GM18873 (cell line): ENCODE results near the gene CRYBB1.

Source experiments
- ATAC-seq: cut with Tn5 transposase; IDR thresholded peaks from one replicate; pipeline ENCODE4 v1.9.1; 2021; ENCODE audit warnings: mild to moderate bottlenecking, moderate library complexity, moderate number of reproducible peaks; ENCODE audit not compliant: unreplicated experiment, low FRiP score

The CRYBB1 gene

DNA sequence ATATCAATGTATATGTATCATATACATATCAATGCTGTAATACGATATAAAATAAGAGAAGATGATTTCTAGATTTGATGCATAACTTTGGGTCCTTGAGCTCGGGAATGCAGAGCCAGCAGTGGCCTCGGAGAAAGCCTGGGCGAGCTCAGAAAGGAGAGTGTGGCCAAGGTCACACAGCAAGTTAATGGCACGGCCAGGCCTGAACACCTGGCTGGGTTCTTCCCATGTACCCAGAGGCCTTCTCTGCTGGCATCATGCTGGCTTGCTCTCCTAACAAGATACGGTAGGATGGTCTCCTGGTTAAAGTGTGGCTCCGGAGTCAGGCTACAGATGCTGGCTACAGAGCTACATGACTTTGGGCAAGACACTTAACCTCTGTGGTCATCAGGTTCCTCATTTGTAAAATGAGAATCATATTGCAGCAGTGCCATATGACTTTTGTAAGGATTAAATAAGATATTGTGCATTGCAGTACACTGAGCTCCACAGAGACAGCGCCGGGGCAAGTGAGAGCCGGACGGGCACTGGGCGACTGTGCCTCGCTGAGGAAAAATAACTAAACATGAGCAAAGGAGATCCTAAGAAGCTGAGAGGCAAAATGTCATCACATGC, 57.8 kb downstream of the CRYBB1 start:
- no peak for ATAC-seq

DNA sequence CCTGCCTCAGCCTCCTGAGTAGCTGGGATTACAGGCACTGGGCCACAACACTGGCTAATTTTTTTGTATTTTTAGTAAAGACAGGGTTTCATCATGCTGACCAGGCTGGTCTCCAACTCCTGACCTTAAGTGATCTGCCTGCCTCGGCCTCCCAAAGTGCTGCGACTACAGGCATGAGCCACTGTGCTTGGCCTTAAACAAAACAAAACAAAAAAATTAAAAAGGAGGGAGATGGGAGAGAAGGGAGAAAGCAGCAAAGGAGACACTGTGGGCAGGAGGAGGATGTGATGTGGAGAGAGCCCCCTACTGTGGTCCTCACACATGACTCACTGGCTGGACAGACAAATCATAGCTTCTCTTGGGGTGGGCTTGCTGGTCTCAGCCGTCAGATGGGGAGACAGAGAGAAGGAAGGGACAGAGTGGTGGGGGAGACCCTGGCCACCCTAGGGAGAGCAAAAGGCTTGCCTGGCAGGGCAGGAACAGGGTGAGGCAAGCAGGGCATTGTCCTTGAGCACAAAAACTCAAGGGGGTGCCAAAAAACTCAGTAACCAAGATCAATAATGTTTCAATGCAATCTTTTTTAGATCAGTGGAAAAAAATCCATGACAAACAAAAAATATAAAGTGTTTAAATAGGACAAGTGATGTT, 59.5 kb downstream of the CRYBB1 start:
- no peak for ATAC-seq

DNA sequence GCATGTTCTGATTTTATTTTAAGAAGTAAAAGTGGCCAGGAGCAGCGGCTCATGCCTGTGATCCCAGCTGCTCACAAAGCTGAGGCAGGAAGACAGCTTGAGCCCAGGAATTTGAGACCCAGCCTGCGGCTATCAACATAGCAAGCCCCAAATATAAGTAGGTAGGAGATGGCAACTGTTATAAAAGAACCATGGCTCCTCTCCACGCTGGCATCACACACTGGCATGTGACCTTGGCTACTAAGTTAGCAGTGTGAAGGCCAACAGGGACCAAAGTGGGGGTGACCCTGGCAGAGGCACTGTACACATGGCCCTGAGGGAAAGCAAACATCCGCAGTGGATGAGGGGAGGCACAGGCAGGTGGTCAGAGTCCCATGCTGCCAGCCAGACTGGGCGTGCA, 60.9 kb downstream of the CRYBB1 start:
- no peak for ATAC-seq

DNA sequence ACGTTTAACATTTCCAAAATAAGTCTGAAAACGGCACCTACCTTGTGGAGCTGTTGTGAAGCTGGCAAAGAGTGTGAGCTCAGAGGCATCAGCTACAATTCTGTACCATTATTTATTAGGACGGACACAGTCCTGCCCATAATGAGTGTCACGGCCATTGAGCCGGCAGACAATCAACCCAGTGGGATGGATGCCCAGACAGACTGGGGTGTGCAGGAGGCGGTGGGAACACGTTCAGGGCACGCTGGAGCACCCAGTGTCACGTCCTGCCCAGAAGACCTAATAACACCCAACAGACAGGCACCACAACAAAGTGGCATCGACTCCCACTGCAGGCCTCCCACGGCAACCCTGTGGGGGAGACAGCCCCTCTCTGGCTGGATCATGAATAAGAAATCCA, 62.3 kb downstream of the CRYBB1 start:
- no peak for ATAC-seq

DNA sequence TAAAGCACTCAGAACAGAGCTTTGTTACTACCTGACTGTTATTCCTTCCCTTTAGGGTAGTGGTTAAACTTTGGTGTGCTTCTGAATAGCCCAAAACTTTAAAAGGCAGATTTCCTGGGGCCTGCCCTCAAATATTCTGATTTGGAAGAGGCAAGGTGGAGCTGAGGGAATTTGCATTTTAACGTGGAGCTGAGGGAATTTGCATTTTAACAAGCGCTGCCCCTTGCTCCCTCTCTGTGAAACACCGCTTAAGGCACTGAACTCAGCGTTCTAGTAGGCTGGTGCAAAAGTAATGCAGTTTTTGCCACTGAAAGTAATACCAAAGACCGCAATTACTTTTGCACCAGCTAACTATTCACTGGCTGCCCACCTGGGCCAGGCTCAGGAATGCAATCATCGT, 62.9 kb downstream of the CRYBB1 start:
- ATAC-seq = no peak

DNA sequence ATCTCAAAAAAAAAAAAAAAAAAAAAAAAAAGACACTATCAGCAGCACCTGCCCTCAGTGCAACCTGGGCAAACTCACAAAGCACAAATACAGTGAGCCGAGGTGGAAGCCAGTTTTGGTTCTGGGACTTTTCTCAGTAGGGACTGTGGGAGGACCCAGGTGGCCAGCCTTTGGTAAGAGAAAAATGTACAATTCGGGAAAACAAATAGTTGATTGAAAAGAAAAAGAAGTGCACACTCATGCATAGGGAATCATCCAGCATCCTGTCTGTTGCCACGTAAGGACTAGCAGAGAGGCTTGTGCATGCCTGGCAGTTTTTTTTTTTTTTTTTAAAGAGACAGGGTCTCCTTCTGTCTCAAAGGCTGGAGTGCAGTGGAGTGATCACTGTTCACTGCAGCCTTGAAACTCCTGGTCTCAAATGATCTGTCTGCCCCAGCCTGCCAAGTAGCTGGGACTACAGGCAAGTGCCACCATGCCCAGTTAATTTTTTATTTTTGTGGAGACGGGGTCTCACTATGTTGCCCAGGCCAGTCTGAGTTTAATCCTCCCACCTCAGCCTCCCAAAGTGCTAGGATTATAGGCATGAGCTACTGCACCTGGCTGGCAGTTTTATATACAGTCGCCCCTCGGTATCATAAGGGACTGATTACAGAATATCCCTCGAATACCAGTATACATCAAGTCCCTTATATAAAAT, 64.6 kb downstream of the CRYBB1 start:
- no peak for ATAC-seq

DNA sequence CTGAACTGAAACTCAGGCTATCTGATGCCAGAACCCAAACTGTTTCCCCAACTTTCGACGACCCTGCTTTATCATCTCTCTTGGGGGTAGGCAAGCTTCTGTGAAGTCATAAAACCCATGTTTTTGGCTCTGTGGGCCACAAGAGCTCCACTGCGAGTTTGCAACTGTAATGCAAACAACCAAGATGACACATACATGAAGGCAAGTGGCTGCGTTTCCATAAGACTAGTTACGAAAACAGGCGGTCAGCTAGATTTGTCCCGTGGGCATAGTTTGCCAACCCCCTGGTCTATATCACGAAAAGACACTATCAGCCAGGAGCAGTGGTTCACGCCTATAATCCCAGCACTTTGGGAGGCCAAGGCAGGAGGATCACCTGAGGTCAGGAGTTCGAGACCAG, 65.4 kb downstream of the CRYBB1 start:
- no peak for ATAC-seq

DNA sequence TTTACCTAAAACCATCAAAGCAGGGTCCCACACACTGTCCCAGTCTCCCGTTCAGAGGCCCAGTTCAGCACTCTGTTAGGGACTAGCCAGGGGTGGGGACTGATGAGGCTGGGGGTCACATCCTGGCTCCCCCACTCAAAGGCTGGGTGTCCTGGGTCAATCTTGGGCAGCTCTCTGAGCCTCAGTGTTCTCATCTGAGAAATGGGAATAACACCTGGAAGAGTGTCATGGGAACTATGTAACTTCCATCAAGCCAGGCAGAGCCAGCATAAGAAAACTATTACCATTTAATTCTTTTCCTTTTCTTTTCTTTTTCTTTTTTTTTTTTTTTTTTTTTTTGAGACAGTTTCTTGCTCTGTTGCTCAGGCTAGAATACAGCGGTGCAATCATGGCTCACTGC, 66.3 kb downstream of the CRYBB1 start:
- no peak for ATAC-seq

DNA sequence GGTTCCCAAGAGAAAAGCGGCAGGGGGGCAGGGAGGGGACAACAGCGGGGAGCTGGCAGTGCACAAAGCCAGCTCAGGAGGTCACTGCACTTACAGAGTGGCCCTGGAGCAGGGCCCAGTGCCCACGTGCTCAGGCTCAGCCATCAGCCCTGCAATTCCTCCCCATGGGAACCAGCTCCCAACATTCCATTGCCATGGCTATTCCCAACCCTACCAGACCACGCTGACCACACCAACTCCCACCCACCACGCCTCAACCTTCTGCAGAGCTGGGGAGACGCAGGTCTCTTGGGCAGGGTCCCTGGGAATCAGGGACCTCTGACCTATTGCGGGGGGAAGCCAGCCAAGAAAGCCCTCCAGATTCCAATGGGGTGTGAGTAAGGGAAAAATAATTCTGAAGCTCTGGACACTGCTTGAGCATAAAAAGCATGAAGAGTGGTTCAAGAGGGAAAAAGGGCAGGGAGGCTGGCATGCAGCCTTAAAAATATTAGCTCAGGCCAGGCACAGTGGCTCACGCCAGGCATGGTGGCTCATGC, 67.3 kb downstream of the CRYBB1 start:
- no peak for ATAC-seq

DNA sequence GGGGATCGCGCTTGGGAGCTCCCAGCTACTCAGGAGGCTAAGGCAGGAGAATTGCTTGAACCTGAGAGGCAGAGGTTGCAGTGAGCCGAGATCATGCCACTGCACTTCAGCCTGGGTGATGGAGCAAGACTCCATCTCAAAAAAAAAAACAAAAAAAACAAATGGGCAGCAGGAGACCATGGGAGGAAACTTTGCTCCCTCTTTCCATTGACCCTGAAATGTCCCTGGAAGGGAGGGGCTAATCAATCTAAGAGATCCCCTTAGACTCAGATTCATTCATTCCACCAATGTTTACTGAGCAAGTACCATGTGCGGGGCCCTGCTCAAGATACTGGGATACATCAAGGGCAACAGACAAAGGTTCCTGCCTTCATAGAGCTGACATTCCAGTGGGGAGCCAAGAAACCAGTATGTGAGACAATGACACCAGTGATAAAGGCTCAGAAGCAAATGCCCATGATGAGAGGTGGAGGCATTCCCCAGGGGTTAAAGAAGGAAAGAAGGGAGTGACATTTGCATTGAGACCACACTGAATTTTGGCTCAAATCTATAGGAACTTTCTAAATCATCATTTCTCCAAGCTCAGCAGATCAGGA, 67.8 kb downstream of the CRYBB1 start:
- no peak for ATAC-seq
